ENCODE results near the gene NRP2.
A peak's percentile ranks its signal among the peaks of the same experiment; 100 is the strongest.

DNA sequence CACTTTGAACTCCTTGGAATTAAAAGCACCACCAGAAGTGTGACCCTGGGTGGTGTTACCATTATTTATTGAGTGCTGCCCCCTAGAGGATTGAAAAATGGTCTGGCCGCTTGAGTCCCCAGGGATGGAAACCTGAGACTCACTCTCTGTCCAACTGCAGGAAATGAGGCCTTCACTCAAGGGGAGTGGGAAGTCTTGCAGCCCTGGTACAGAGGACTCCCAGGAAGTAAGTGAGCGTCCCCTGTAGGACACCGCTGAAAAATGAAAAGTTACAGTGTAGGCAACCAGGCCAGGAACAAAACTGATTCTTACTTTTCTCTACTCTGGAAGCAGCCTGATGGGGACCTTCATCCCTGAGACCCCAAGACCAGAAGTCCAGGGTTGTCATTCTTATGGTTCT lies 2.2 kb upstream of the NRP2 start:
- TF ChIP-seq CTCF (IDR thresholded peaks at IDR 0.05) (peak; percentile 53 to 68 (median 65)), POLR2A (IDR thresholded peaks at IDR 0.05) (no peak), EP300 (IDR thresholded peaks at IDR 0.05) (no peak)
